Breast epithelium (tissue), 3 donors: ENCODE measurements around the gene CMTR2.

Source experiments
- CTCF ChIP-seq, 3 donors: fragments of 450-650 bp; IDR thresholded peaks; one replicate each; pipeline ENCODE4 v1.5.1; 2016 to 2017; ENCODE audit warnings: antibody characterized with exemption in 3 of 3, mild to moderate bottlenecking in 3 of 3, moderate library complexity in 3 of 3
- POLR2A ChIP-seq: fragments of 450-650 bp; IDR thresholded peaks from one replicate; pipeline ENCODE4 v1.6.1; 2016; ENCODE audit warnings: antibody characterized with exemption, mild to moderate bottlenecking, moderate library complexity
- POLR2AphosphoS5 ChIP-seq, 3 donors: sonication (generic); formaldehyde crosslinking; IDR thresholded peaks; one replicate each; pipeline ENCODE4 v1.6.1; 2017; ENCODE audit warnings: antibody characterized with exemption in 3 of 3

DNA sequence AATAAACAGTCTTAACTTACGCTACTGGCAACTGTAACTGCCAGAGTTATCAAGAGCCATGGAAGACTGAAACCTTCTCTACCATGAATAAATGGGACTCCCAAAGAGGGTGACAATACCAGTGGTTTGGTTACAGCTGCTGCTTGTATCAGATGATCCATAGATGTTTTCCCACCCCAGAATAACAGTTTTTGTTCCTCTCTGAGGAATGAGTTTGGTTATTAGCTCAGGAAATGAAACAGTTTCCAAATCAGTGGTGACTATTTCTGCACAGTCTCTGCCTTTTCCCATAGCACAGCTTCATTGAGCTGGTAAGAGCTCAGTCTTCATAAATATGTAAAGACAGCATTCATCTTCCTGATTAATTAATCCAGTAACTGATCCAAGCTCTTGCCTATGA lies 44.7 kb downstream of the CMTR2 start:
- no peak for TF ChIP-seq CTCF (IDR thresholded peaks at IDR 0.05)
- TF ChIP-seq POLR2A, result no peak
- no peak for TF ChIP-seq POLR2AphosphoS5 (IDR thresholded peaks at IDR 0.05)
